Measurements from ENCODE around the gene OXTR.

OXTR gene

DNA sequence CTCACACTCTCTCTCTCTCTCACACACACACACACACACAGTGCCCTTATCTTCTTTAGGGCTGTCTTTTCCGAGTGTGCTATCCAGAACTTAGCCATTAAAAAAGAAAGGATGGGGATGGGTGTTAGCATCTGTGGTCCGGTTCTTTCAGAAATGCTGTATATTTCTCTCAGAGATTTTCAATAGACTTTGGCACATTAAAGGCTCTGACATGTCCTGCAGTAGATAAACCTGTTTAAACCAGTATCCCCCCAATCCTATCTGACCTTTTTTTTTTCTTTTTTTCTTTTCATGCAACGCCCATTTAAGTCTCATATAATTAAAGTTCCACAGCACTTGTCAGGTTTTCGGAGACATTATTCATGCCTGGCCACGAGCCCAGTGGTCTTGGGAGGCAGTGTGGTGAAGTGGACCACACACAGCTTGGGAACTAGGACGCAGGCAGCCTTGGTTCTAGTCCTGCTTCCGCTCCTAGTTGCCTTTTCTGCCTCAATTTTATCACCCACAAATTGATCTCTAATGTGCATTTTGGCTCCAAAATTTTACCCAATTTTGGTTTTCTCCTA lies 22.6 kb downstream of the OXTR start:
- TF ChIP-seq, protein P1, sequence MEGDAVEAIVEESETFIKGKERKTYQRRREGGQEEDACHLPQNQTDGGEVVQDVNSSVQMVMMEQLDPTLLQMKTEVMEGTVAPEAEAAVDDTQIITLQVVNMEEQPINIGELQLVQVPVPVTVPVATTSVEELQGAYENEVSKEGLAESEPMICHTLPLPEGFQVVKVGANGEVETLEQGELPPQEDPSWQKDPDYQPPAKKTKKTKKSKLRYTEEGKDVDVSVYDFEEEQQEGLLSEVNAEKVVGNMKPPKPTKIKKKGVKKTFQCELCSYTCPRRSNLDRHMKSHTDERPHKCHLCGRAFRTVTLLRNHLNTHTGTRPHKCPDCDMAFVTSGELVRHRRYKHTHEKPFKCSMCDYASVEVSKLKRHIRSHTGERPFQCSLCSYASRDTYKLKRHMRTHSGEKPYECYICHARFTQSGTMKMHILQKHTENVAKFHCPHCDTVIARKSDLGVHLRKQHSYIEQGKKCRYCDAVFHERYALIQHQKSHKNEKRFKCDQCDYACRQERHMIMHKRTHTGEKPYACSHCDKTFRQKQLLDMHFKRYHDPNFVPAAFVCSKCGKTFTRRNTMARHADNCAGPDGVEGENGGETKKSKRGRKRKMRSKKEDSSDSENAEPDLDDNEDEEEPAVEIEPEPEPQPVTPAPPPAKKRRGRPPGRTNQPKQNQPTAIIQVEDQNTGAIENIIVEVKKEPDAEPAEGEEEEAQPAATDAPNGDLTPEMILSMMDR (conservative IDR thresholded peaks at IDR 0.05; ENCODE audit: control insufficient read depth, insufficient read depth, low read depth, low read length), result no peak
- DNase-seq (ENCODE audit: low read depth), result no peak
- no peak overlapping the region for H3K4me3 ChIP-seq (ENCODE audit: control insufficient read depth, low read depth, low read length)

DNA sequence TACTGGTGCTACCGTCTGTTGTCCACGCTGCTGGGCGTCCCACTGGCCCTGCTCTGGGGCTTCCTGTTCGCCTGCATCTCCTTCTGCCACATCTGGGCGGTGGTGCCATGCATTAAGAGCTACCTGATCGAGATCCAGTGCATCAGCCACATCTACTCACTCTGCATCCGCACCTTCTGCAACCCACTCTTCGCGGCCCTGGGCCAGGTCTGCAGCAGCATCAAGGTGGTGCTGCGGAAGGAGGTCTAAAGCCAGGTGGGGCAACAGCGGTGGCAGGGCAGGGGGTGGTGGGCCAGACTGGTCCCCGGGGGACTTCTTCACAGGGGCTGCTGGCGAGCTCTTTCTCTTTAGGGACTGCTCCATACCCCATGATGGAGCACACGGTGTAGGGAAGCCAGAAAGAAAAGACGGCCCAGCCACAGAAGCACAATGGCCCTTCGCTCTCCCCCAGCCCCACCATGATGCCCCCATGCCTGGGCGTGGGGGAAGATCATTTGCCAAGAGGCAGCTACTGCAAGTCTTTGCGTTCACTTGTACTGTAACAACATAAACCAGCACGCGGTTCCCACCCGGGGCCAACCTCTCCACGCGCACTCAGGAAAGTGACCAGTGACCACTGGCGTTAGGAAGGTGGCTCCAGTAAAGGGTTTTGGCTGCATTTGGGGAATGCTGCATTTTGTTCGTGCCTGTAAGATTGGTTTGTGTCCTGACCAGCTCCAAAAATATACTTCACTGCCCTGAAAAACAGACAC lies 23.6 kb downstream of the OXTR start:
- no peak overlapping the region for H3K4me3 ChIP-seq (ENCODE audit: control insufficient read depth, low read depth, low read length)
- TF ChIP-seq, protein P1 (conservative IDR thresholded peaks at IDR 0.05; ENCODE audit: control insufficient read depth, insufficient read depth, low read depth, low read length), result no peak
- no peak for DNase-seq (ENCODE audit: low read depth)

- TF ChIP-seq, protein P1 (conservative IDR thresholded peaks at IDR 0.05; ENCODE audit: control insufficient read depth, insufficient read depth, low read depth, low read length), result no peak
- H3K4me3 ChIP-seq (ENCODE audit: control insufficient read depth, low read depth, low read length), result no peak overlapping the region
- no peak for DNase-seq (ENCODE audit: low read depth)
Observed at GRCh38 chr3:8743911-8744310, 25.5 kb downstream of the OXTR start.

DNA sequence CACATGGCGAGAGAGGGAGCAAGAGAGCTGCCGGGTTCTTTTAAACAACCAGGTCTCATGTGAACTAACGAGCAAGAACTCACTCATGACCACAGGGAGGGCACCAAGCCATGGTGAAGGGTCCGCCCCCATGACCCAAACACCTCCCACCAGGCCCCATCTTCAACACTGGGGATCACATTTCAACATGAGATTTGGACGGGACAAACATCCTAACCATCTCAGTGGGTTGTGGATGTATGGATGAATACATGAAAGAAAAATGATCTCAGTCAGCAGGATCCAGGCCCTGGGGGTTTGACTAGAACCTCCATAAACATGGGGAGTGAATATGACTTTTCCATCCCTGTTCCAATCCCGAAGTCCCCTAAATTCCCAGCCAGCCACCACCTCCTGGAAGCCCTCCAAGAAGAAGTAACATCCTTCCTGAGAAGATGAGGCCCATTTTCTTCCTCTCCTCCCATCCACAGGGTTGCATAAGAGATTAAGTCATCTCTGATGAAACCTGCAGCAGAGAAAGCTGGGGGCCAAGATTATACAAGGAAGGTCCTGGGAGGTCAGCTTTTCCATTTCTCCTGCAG lies 26.3 kb downstream of the OXTR start:
- H3K4me3 ChIP-seq (ENCODE audit: control insufficient read depth, low read depth, low read length), result no peak overlapping the region
- DNase-seq (ENCODE audit: low read depth), result peak; percentile 92
- TF ChIP-seq, protein P1 (conservative IDR thresholded peaks at IDR 0.05; ENCODE audit: control insufficient read depth, insufficient read depth, low read depth, low read length), result no peak

GRCh38 chr3:8741581-8742261 lies 27.7 kb downstream of the OXTR start:
- TF ChIP-seq, protein P1 (conservative IDR thresholded peaks at IDR 0.05; ENCODE audit: control insufficient read depth, insufficient read depth, low read depth, low read length), result no peak
- no peak overlapping the region for H3K4me3 ChIP-seq (ENCODE audit: control insufficient read depth, low read depth, low read length)
- peak; percentile 87 for DNase-seq (ENCODE audit: low read depth)

DNA sequence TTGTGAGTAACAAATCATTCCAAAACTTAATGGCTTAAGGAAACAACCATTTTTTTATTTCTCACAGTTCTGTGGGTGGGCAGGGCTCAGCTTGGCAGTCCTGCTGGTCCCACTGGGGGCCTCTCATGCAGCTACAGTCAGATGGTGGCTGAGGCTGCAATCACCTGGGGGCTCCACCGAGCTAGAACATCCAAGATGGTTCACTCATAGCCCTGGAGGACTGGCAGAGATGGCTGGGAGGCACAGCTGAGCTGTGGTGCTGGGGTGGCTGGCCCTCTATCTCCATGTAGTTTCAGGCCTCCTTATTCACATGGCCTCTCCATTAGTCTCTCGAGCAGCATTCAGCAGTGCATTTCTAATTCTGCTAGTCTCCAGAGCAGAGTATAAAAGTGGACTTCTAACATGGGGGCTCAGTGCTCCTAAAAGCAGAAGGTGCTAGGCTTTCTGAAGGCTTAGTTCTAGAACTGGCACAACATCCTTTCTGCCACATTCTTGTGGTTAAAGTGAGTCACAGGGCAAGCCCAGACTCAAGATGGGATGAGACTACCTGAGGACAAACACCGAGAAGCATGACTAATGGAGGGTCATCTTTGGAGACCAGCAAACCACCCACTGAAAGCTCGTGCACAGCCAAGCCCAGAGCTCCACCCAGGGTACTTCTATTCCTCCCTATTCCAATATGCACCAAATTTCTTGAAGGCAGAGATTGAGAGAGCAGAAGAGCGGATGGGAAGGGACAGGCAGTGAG lies 29.5 kb downstream of the OXTR start:
- no peak overlapping the region for H3K4me3 ChIP-seq (ENCODE audit: control insufficient read depth, low read depth, low read length)
- peak; percentile 91 for DNase-seq (ENCODE audit: low read depth)
- TF ChIP-seq, protein P1 (conservative IDR thresholded peaks at IDR 0.05; ENCODE audit: control insufficient read depth, insufficient read depth, low read depth, low read length), result no peak

Data from fibroblast of mammary gland (primary cell).